ENCODE data around the gene CDK5R1. TPM values are rescaled to one million over a fixed set of nuclear protein-coding genes. Genes with fewer than 3 reads are reported as not detected.

Gene CDK5R1
- total and polyA plus RNA-seq, 2 donors (not counting 3 experiments of a cell fraction or from before 2014, with no cell fraction given), result 1.6 to 3.9 TPM

DNA sequence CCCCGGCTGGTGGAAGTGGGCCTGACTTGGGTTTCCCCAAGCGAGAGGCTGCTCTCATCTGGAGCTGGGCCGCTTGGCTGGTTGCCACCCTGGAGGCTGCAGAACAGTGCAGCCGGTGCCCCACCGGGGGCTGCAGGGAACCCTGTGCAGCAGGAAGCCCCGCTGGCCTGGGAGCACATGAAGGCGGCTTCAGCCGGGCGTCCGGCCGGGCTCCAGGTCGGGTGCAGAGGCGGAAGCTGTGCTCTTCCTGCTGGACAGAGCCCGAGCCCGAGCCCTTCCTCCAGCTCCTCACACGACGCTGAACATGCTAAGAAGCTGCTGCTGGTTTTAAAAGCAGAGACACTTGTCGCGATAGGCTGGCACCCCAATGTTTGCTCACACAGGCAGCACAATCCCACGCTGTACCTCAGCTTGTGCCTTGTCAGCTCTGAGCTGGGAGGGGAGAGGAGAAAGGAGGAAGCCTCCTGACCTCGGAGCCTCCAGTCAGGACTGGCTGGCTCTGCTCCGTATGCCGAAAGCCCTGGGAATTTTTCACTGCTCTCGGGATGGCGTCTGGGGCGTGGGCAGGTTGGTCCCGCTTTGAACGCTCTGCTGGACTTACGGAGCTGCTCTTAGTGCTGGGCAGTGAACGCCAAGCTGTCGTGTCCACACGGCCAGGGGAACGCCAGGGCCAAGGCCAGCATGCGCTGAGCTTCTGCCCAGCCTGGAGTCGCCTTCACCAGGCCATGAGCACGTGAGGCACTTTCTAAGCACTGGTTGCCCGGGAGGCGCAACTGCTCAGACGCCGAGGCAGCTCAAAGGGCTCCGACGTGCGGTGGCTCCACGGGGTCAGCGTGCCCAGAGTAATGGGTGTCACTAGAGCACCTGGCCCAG is 8.8 kb downstream of the CDK5R1 start:
- H3K79me2 ChIP-seq (ENCODE audit: control insufficient read depth, insufficient read depth, low read length), result no peaks in the 10 kb centered on the region
- POLR2A ChIA-PET, result no interaction called here
- H3K9me1 ChIP-seq (replicated peaks; ENCODE audit: control insufficient read depth, extremely low read depth, insufficient read depth, low read length), result no peaks in the 10 kb centered on the region
- dilution Hi-C loops (cut with MboI; ENCODE audit: extremely low pct_ligation_motif_present, low sequenced_read_pairs) (no loop called here), intact Hi-C loops (cut with micrococcal nuclease) (no loop called here)
- CTCF ChIA-PET, result interaction anchor here (1.0 to 1.5 kb wide), 4 partner anchors 12 to 1255 kb away, joined by 3 to 4 read pairs (median 3); no protein-coding TSS in a partner anchor
- H4K20me1 ChIP-seq (replicated peaks; ENCODE audit: control insufficient read depth, extremely low read depth, insufficient read depth, low read length), result no peaks in the 10 kb centered on the region
- TF ChIP-seq EZH2 (IDR thresholded peaks at IDR 0.05; ENCODE audit: borderline replicate concordance, low read depth, low read length, severe bottlenecking) (no peak), POLR2A (IDR thresholded peaks at IDR 0.05; ENCODE audit: low read depth, low read length) (no peak), FOS (IDR thresholded peaks at IDR 0.05; ENCODE audit: borderline replicate concordance, insufficient read depth, low read length) (no peak)
- TF ChIP-seq, protein P1, sequence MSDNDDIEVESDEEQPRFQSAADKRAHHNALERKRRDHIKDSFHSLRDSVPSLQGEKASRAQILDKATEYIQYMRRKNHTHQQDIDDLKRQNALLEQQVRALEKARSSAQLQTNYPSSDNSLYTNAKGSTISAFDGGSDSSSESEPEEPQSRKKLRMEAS (IDR thresholded peaks at IDR 0.05; ENCODE audit: insufficient read depth, insufficient read length), result no peak
- TF ChIP-seq, protein P2, sequence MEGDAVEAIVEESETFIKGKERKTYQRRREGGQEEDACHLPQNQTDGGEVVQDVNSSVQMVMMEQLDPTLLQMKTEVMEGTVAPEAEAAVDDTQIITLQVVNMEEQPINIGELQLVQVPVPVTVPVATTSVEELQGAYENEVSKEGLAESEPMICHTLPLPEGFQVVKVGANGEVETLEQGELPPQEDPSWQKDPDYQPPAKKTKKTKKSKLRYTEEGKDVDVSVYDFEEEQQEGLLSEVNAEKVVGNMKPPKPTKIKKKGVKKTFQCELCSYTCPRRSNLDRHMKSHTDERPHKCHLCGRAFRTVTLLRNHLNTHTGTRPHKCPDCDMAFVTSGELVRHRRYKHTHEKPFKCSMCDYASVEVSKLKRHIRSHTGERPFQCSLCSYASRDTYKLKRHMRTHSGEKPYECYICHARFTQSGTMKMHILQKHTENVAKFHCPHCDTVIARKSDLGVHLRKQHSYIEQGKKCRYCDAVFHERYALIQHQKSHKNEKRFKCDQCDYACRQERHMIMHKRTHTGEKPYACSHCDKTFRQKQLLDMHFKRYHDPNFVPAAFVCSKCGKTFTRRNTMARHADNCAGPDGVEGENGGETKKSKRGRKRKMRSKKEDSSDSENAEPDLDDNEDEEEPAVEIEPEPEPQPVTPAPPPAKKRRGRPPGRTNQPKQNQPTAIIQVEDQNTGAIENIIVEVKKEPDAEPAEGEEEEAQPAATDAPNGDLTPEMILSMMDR (IDR thresholded peaks at IDR 0.05; ENCODE audit: extremely low read depth in 1 of 2, insufficient read depth in 1 of 2, low read depth in 1 of 2, low read length in 2 of 2), result no peak
- H3K27me3 ChIP-seq (ENCODE audit: control insufficient read depth in 2 of 2, insufficient read depth in 2 of 2, low read length in 2 of 2), result no peaks in the 10 kb centered on the region
- peak; percentile 53 for DNase-seq (ENCODE audit: low read depth, low spot score)
- H3K27ac ChIP-seq (ENCODE audit: insufficient read depth, low read depth, low read length), result no peak overlapping the region
- no peak overlapping the region for H3K9ac ChIP-seq (replicated peaks; ENCODE audit: extremely low read depth, insufficient read depth, low read length)
- H2AFZ ChIP-seq (ENCODE audit: low read depth, low read length), result no peak overlapping the region
- H3K4me3 ChIP-seq (replicated peaks in 1 of 3; ENCODE audit: insufficient read depth in 1 of 3, low read depth in 1 of 3, low read length in 3 of 3), result no peak overlapping the region
- H3K4me1 ChIP-seq (ENCODE audit: control insufficient read depth, extremely low read depth, insufficient read depth, low read length), result no peaks in the 10 kb centered on the region
- H3K4me2 ChIP-seq (ENCODE audit: insufficient read depth, low read length), result no peak overlapping the region
- no peaks in the 10 kb centered on the region for H3K9me3 ChIP-seq (replicated peaks; ENCODE audit: control insufficient read depth, insufficient read depth, low read length)
- BruUV-seq (replicated peaks), result no TSS peak
- H3K36me3 ChIP-seq (ENCODE audit: control insufficient read depth in 2 of 2, extremely low read depth in 1 of 2, insufficient read depth in 2 of 2, low read length in 2 of 2), result no peaks in the 10 kb centered on the region
- FAIRE-seq, result no peak

All from endothelial cell of umbilical vein (primary cell).